ENCODE measurements around the gene UBP1.
"Not testable (repeated sequence)": the region's sequence is repeated elsewhere in the genome, so short reads cannot be mapped to it uniquely, and the experiment has no call there.

Gene UBP1
- total RNA-seq = 92.8 to 135 (median 97.3) reads per million in 9 experiments

- Mint-ChIP-seq H3K4me1 (ENCODE audit: low read depth in 2 of 2) (peaks cover 35 to 38% of the 10 kb centered on the region in 2 donors), H3K36me3 (ENCODE audit: insufficient read depth) (peaks cover 20% of the 10 kb centered on the region)
- peak; percentile 94 to 97 (median 96) for DNase-seq
Observed at GRCh38 chr3:33440328-33441224, at the start of gene UBP1. UBP1 (minus strand) TSS chr3:33440405; CDS start chr3:33439848, 557 bp downstream.

GRCh38 chr3:33488683-33489082, 48.5 kb upstream of the UBP1 start:
- no peak overlapping the region for H3K4me3 Mint-ChIP-seq
- no peaks in the 10 kb centered on the region for H3K36me3 Mint-ChIP-seq (ENCODE audit: insufficient read depth)
- H3K27ac Mint-ChIP-seq = no peak overlapping the region
- no peak for DNase-seq
- no peaks in the 10 kb centered on the region for H3K4me1 Mint-ChIP-seq (ENCODE audit: low read depth in 2 of 2)
- no peak for ATAC-seq (replicated peaks)
- H3K9me3 Mint-ChIP-seq = no peaks in the 10 kb centered on the region
- no peaks in the 10 kb centered on the region for H3K27me3 Mint-ChIP-seq

More at GRCh38 chr3:33440328-33441224, at the start of gene UBP1:
- H3K27ac Mint-ChIP-seq = peak within 1 kb of the TSS; percentile 99 to 100
- H3K27me3 Mint-ChIP-seq = no peaks in the 10 kb centered on the region
- H3K4me3 Mint-ChIP-seq = peak within 1 kb of the TSS; percentile 99 to 100
- H3K9me3 Mint-ChIP-seq = no peaks in the 10 kb centered on the region
- ATAC-seq (replicated peaks) = peak; percentile 84

GRCh38 chr3:33488246-33488645, 48.0 kb upstream of the UBP1 start:
- no peak overlapping the region for H3K4me3 Mint-ChIP-seq
- no peaks in the 10 kb centered on the region for H3K9me3 Mint-ChIP-seq
- no peak overlapping the region for H3K27ac Mint-ChIP-seq
- no peaks in the 10 kb centered on the region for H3K27me3 Mint-ChIP-seq
- no peaks in the 10 kb centered on the region for H3K36me3 Mint-ChIP-seq (ENCODE audit: insufficient read depth)
- ATAC-seq (replicated peaks) (no peak), DNase-seq (no peak)
- no peaks in the 10 kb centered on the region for H3K4me1 Mint-ChIP-seq (ENCODE audit: low read depth in 2 of 2)

- H3K36me3 Mint-ChIP-seq (ENCODE audit: insufficient read depth) = no peaks in the 10 kb centered on the region
- H3K4me3 Mint-ChIP-seq = no peak overlapping the region
- H3K27me3 Mint-ChIP-seq = no peaks in the 10 kb centered on the region
- ATAC-seq (replicated peaks) (no peak), DNase-seq (no peak)
- no peaks in the 10 kb centered on the region for H3K9me3 Mint-ChIP-seq
- no peak overlapping the region for H3K27ac Mint-ChIP-seq
- H3K4me1 Mint-ChIP-seq (ENCODE audit: low read depth in 2 of 2) = no peaks in the 10 kb centered on the region
Observed at GRCh38 chr3:33482111-33482521, 41.9 kb upstream of the UBP1 start.

- no peaks in the 10 kb centered on the region for H3K4me1 Mint-ChIP-seq (ENCODE audit: low read depth in 2 of 2)
- DNase-seq (no peak), ATAC-seq (replicated peaks) (no peak)
- H3K9me3 Mint-ChIP-seq = no peaks in the 10 kb centered on the region
- H3K27me3 Mint-ChIP-seq = no peaks in the 10 kb centered on the region
- no peak overlapping the region for H3K4me3 Mint-ChIP-seq
- H3K36me3 Mint-ChIP-seq (ENCODE audit: insufficient read depth) = no peaks in the 10 kb centered on the region
- H3K27ac Mint-ChIP-seq = no peak overlapping the region
Observed at GRCh38 chr3:33474896-33475295, 34.7 kb upstream of the UBP1 start.

- no peaks in the 10 kb centered on the region for H3K36me3 Mint-ChIP-seq (ENCODE audit: insufficient read depth)
- no peak for DNase-seq
- no peaks in the 10 kb centered on the region for H3K27me3 Mint-ChIP-seq
- no peak overlapping the region for H3K27ac Mint-ChIP-seq
- H3K4me1 Mint-ChIP-seq (ENCODE audit: low read depth in 2 of 2) = no peaks in the 10 kb centered on the region
- ATAC-seq (replicated peaks) = no peak
- H3K9me3 Mint-ChIP-seq = no peaks in the 10 kb centered on the region
- no peak overlapping the region for H3K4me3 Mint-ChIP-seq
Observed at GRCh38 chr3:33473813-33474212, 33.6 kb upstream of the UBP1 start.

- H3K36me3 Mint-ChIP-seq (ENCODE audit: insufficient read depth) = no peaks in the 10 kb centered on the region
- DNase-seq = no peak
- no peak for ATAC-seq (replicated peaks)
- no peaks in the 10 kb centered on the region for H3K27me3 Mint-ChIP-seq
- no peaks in the 10 kb centered on the region for H3K4me1 Mint-ChIP-seq (ENCODE audit: low read depth in 2 of 2)
- no peak overlapping the region for H3K27ac Mint-ChIP-seq
- no peaks in the 10 kb centered on the region for H3K9me3 Mint-ChIP-seq
- no peak overlapping the region for H3K4me3 Mint-ChIP-seq
Observed at GRCh38 chr3:33467786-33468185, 27.6 kb upstream of the UBP1 start.

GRCh38 chr3:33461097-33461496, 20.9 kb upstream of the UBP1 start:
- Mint-ChIP-seq H3K4me1 (ENCODE audit: low read depth in 2 of 2) (no peaks in the 10 kb centered on the region), H3K27ac (no peak overlapping the region), H3K36me3 (ENCODE audit: insufficient read depth) (no peaks in the 10 kb centered on the region), H3K9me3 (no peaks in the 10 kb centered on the region), H3K4me3 (no peak overlapping the region), H3K27me3 (no peaks in the 10 kb centered on the region)
- no peak for DNase-seq
- no peak for ATAC-seq (replicated peaks)

GRCh38 chr3:33459577-33459976, 19.4 kb upstream of the UBP1 start:
- not testable (repeated sequence) for H3K9me3 Mint-ChIP-seq; H3K4me3 Mint-ChIP-seq; H3K4me1 Mint-ChIP-seq (ENCODE audit: low read depth in 2 of 2); DNase-seq; H3K27ac Mint-ChIP-seq; H3K36me3 Mint-ChIP-seq (ENCODE audit: insufficient read depth); ATAC-seq (replicated peaks); H3K27me3 Mint-ChIP-seq

GRCh38 chr3:33458446-33458845, 18.2 kb upstream of the UBP1 start:
- H3K4me1 Mint-ChIP-seq (ENCODE audit: low read depth in 2 of 2) = peaks cover 0 to 2% of the 10 kb centered on the region in 2 donors
- peaks cover 0 to 4% of the 10 kb centered on the region in 2 donors for H3K9me3 Mint-ChIP-seq
- peak overlapping the region in 1 of 2 donors; percentile 68 for H3K27ac Mint-ChIP-seq
- no peak for DNase-seq
- H3K27me3 Mint-ChIP-seq = no peaks in the 10 kb centered on the region
- H3K36me3 Mint-ChIP-seq (ENCODE audit: insufficient read depth) = no peaks in the 10 kb centered on the region
- H3K4me3 Mint-ChIP-seq = no peak overlapping the region
- no peak for ATAC-seq (replicated peaks)

- no peak overlapping the region for H3K4me3 Mint-ChIP-seq
- ATAC-seq (replicated peaks) = no peak
- no peak overlapping the region for H3K27ac Mint-ChIP-seq
- no peaks in the 10 kb centered on the region for H3K36me3 Mint-ChIP-seq (ENCODE audit: insufficient read depth)
- peaks cover 0 to 4% of the 10 kb centered on the region in 2 donors for H3K9me3 Mint-ChIP-seq
- peaks cover 0 to 2% of the 10 kb centered on the region in 2 donors for H3K4me1 Mint-ChIP-seq (ENCODE audit: low read depth in 2 of 2)
- H3K27me3 Mint-ChIP-seq = no peaks in the 10 kb centered on the region
- DNase-seq = no peak
Observed at GRCh38 chr3:33456756-33457155, 16.6 kb upstream of the UBP1 start.

- Mint-ChIP-seq H3K4me3 (no peak overlapping the region), H3K27me3 (no peaks in the 10 kb centered on the region), H3K4me1 (ENCODE audit: low read depth in 2 of 2) (peaks cover 0 to 2% of the 10 kb centered on the region in 2 donors), H3K9me3 (peaks cover 0 to 4% of the 10 kb centered on the region in 2 donors), H3K36me3 (ENCODE audit: insufficient read depth) (no peaks in the 10 kb centered on the region), H3K27ac (no peak overlapping the region)
- ATAC-seq (replicated peaks) = no peak
- no peak for DNase-seq
Observed at GRCh38 chr3:33453331-33453761, 13.1 kb upstream of the UBP1 start.

GRCh38 chr3:33451994-33452393, 11.8 kb upstream of the UBP1 start:
- not testable (repeated sequence) for DNase-seq; ATAC-seq (replicated peaks); H3K27ac Mint-ChIP-seq; H3K9me3 Mint-ChIP-seq; H3K36me3 Mint-ChIP-seq (ENCODE audit: insufficient read depth); H3K4me3 Mint-ChIP-seq; H3K27me3 Mint-ChIP-seq; H3K4me1 Mint-ChIP-seq (ENCODE audit: low read depth in 2 of 2)

GRCh38 chr3:33447958-33448357, 7.8 kb upstream of the UBP1 start:
- ATAC-seq (replicated peaks) = no peak
- peak overlapping the region in 1 of 2 donors; percentile 66 for H3K4me3 Mint-ChIP-seq

More at GRCh38 chr3:33447958-33448357, 7.8 kb upstream of the UBP1 start:
- Mint-ChIP-seq H3K27ac (no peak overlapping the region), H3K27me3 (no peaks in the 10 kb centered on the region), H3K36me3 (ENCODE audit: insufficient read depth) (peaks cover 6% of the 10 kb centered on the region), H3K4me1 (ENCODE audit: low read depth in 2 of 2) (peaks cover 4 to 10% of the 10 kb centered on the region in 2 donors), H3K9me3 (no peaks in the 10 kb centered on the region)
- no peak for DNase-seq
